ENCODE data around the gene NECAB2. TPM values are rescaled to one million over a fixed set of nuclear protein-coding genes. Genes with fewer than 3 reads are reported as not detected.
A peak's percentile ranks its signal among the peaks of the same experiment; 100 is the strongest.

NECAB2 gene
- total RNA-seq, 1 donor = 0.72 TPM

GRCh38 chr16:83992624-83993023 is 24.6 kb downstream of the NECAB2 start:
- Histone ChIP-seq H3K9me3 (ENCODE audit: low read depth, low read length) (no peaks in the 10 kb centered on the region), H3K4me2 (ENCODE audit: insufficient read depth, low read length) (no peak overlapping the region), H3K79me2 (ENCODE audit: insufficient read depth, low read length) (no peaks in the 10 kb centered on the region), H2AFZ (ENCODE audit: low read length) (peak overlapping the region; percentile 25), H3K4me1 (ENCODE audit: insufficient read depth, low read length) (peaks cover 12% of the 10 kb centered on the region), H3K27me3 (ENCODE audit: insufficient read depth, low read length) (peaks cover 24% of the 10 kb centered on the region), H3K27ac (ENCODE audit: low read depth, low read length) (no peak overlapping the region), H3K4me3 (ENCODE audit: insufficient read depth, low read length) (no peak overlapping the region), H3K36me3 (ENCODE audit: insufficient read depth, low read length) (no peaks in the 10 kb centered on the region), H4K20me1 (ENCODE audit: insufficient read depth, low read length) (no peaks in the 10 kb centered on the region)
- peak; percentile 90 for DNase-seq (ENCODE audit: insufficient read length, low spot score, missing footprints)
- TF ChIP-seq, protein P1, sequence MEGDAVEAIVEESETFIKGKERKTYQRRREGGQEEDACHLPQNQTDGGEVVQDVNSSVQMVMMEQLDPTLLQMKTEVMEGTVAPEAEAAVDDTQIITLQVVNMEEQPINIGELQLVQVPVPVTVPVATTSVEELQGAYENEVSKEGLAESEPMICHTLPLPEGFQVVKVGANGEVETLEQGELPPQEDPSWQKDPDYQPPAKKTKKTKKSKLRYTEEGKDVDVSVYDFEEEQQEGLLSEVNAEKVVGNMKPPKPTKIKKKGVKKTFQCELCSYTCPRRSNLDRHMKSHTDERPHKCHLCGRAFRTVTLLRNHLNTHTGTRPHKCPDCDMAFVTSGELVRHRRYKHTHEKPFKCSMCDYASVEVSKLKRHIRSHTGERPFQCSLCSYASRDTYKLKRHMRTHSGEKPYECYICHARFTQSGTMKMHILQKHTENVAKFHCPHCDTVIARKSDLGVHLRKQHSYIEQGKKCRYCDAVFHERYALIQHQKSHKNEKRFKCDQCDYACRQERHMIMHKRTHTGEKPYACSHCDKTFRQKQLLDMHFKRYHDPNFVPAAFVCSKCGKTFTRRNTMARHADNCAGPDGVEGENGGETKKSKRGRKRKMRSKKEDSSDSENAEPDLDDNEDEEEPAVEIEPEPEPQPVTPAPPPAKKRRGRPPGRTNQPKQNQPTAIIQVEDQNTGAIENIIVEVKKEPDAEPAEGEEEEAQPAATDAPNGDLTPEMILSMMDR (IDR thresholded peaks at IDR 0.05; ENCODE audit: extremely low read depth, low read depth, low read length) = no peak

DNA sequence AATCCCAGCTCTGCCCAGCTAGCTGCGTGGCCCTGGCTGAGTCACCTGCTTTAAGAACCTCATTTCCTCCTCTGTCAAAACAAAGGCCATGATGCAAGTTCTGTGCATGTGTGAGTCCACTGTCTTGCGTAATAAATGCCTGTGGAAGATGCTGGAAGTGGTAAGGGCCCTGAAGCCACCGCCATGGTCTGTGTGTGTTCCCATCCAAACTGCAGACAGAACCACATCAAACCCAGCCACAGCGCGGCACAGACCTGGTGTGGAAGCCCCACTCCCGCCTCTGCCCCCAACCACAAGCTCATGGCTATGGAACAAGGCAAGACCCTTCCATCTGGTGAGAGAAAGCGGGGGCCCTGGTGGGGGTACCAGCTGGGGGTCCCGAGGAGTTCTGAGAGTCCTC is 26.0 kb downstream of the NECAB2 start:
- no peaks in the 10 kb centered on the region for H3K36me3 ChIP-seq (ENCODE audit: insufficient read depth, low read length)
- H3K9me3 ChIP-seq (ENCODE audit: low read depth, low read length) = no peaks in the 10 kb centered on the region
- H3K27me3 ChIP-seq (ENCODE audit: insufficient read depth, low read length) = peaks cover 12% of the 10 kb centered on the region
- no peaks in the 10 kb centered on the region for H4K20me1 ChIP-seq (ENCODE audit: insufficient read depth, low read length)
- no peak overlapping the region for H3K4me3 ChIP-seq (ENCODE audit: insufficient read depth, low read length)
- H3K4me1 ChIP-seq (ENCODE audit: insufficient read depth, low read length) = peaks cover 12% of the 10 kb centered on the region
- TF ChIP-seq, protein P1 (IDR thresholded peaks at IDR 0.05; ENCODE audit: extremely low read depth, low read depth, low read length) = no peak
- DNase-seq (ENCODE audit: insufficient read length, low spot score, missing footprints) = peak; percentile 94
- H2AFZ ChIP-seq (ENCODE audit: low read length) = peak overlapping the region; percentile 68
- H3K4me2 ChIP-seq (ENCODE audit: insufficient read depth, low read length) = no peak overlapping the region
- no peaks in the 10 kb centered on the region for H3K79me2 ChIP-seq (ENCODE audit: insufficient read depth, low read length)
- H3K27ac ChIP-seq (ENCODE audit: low read depth, low read length) = peak overlapping the region; percentile 23

GRCh38 chr16:83994703-83995102 is 26.7 kb downstream of the NECAB2 start:
- TF ChIP-seq, protein P1 (IDR thresholded peaks at IDR 0.05; ENCODE audit: extremely low read depth, low read depth, low read length) = no peak
- Histone ChIP-seq H3K27ac (ENCODE audit: low read depth, low read length) (no peak overlapping the region), H3K4me3 (ENCODE audit: insufficient read depth, low read length) (no peak overlapping the region), H3K9me3 (ENCODE audit: low read depth, low read length) (no peaks in the 10 kb centered on the region), H3K4me1 (ENCODE audit: insufficient read depth, low read length) (peaks cover 12% of the 10 kb centered on the region), H4K20me1 (ENCODE audit: insufficient read depth, low read length) (no peaks in the 10 kb centered on the region), H3K36me3 (ENCODE audit: insufficient read depth, low read length) (no peaks in the 10 kb centered on the region), H3K4me2 (ENCODE audit: insufficient read depth, low read length) (no peak overlapping the region), H3K79me2 (ENCODE audit: insufficient read depth, low read length) (no peaks in the 10 kb centered on the region), H2AFZ (ENCODE audit: low read length) (peak overlapping the region; percentile 46), H3K27me3 (ENCODE audit: insufficient read depth, low read length) (peaks cover 7% of the 10 kb centered on the region)
- no peak for DNase-seq (ENCODE audit: insufficient read length, low spot score, missing footprints)

- Histone ChIP-seq H3K27me3 (ENCODE audit: insufficient read depth, low read length) (no peaks in the 10 kb centered on the region), H3K4me1 (ENCODE audit: insufficient read depth, low read length) (peaks cover 12% of the 10 kb centered on the region), H3K36me3 (ENCODE audit: insufficient read depth, low read length) (no peaks in the 10 kb centered on the region), H3K27ac (ENCODE audit: low read depth, low read length) (no peak overlapping the region), H3K4me2 (ENCODE audit: insufficient read depth, low read length) (no peak overlapping the region), H3K9me3 (ENCODE audit: low read depth, low read length) (no peaks in the 10 kb centered on the region), H3K79me2 (ENCODE audit: insufficient read depth, low read length) (no peaks in the 10 kb centered on the region), H2AFZ (ENCODE audit: low read length) (no peak overlapping the region), H4K20me1 (ENCODE audit: insufficient read depth, low read length) (no peaks in the 10 kb centered on the region), H3K4me3 (ENCODE audit: insufficient read depth, low read length) (no peak overlapping the region)
- TF ChIP-seq, protein P1 (IDR thresholded peaks at IDR 0.05; ENCODE audit: extremely low read depth, low read depth, low read length) = no peak
- DNase-seq (ENCODE audit: insufficient read length, low spot score, missing footprints) = no peak
These were observed 27.7 kb downstream of the NECAB2 start for GRCh38 chr16:83995754-83996153.

All from osteoblast (primary cell).